Measurements from ENCODE around the gene DOK7. TPM values are rescaled to one million over a fixed set of nuclear protein-coding genes. Genes with fewer than 3 reads are reported as not detected.

Gene DOK7
- total and polyA plus RNA-seq, 2 of the 4 experiments (the other 2 are of a cell fraction) = not detected

DNA sequence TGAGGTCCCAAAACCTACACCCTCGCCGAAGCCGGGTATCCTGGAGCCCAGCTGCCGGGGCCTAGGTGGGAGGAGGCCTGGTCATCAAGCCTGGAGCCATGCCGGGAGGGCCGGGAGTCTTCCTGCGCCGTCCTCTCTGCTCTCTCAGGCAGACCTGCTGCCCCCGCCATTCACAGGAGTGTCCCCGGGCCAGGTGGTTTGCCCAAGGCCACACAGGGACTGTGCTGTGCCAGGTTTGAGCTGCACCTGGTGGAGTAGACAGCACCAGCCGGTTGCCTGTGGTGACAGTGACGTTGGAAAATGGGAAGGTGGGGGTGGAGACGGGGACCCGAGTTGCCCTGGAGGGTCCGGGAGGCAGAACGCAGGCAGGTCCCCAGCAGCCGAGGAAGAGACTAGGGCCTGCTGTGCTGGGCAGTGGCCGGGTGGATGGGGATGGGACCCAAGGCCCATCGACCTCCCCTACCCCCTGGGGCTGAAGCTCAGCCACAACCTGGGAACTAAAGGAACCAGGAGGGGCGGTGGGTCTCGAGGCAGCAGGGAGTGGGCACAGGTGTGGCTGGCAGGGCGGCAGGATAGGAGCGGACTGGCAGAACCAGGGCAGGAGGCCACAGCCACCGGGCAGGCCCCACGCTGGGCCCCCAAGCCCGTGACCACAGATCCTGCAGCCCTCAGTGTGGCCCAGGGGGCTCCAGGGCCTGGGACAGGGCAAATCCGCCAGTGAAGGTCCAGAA, 9.5 kb downstream of the DOK7 start:
- H2BK120ac ChIP-seq (ENCODE audit: low read depth, low read length) = no peak overlapping the region
- H3K9ac ChIP-seq (ENCODE audit: low read depth, low read length) = no peak overlapping the region
- H2BK15ac ChIP-seq (ENCODE audit: low read depth, low read length) = no peak overlapping the region
- H3K56ac ChIP-seq (ENCODE audit: extremely low read depth, insufficient read depth, low read length) = no peak overlapping the region
- H2BK5ac ChIP-seq (ENCODE audit: low read depth, low read length, poor library complexity, severe bottlenecking) = no peak overlapping the region
- no peak for TF ChIP-seq RAD21 (IDR thresholded peaks at IDR 0.05; ENCODE audit: low read length)
- no peaks in the 10 kb centered on the region for H3K36me3 ChIP-seq (ENCODE audit: control insufficient read depth, insufficient read depth, low read length)
- no peaks in the 10 kb centered on the region for H3K4me1 ChIP-seq (ENCODE audit: control insufficient read depth, insufficient read depth, low read length)
- no peak overlapping the region for H3K18ac ChIP-seq (ENCODE audit: low read depth, low read length)
- WGBS, 2 experiments (ENCODE audit: extremely low coverage in 2 of 2, insufficient read length in 1 of 2) = 78% methylated on average over 11 of the region's 27 CpGs; no CpG with 5 or more reads in 1 of the 2 experiments
- H4K20me1 ChIP-seq (ENCODE audit: insufficient read depth, low read length) = 0 out of 2 replicates have a peak, but pooled peaks cover 8% of the 10 kb centered on the region
- H3K79me1 ChIP-seq (ENCODE audit: low read depth in 1 of 2, low read length in 2 of 2) = no peaks in the 10 kb centered on the region
- H3K4ac ChIP-seq (ENCODE audit: low read depth, low read length) = no peak overlapping the region
- no peak overlapping the region for H4K5ac ChIP-seq (ENCODE audit: low read depth, low read length)
- no peak overlapping the region for H2BK20ac ChIP-seq (ENCODE audit: low read depth, low read length)
- H3K9me3 ChIP-seq (ENCODE audit: control insufficient read depth, insufficient read depth, low read length) = no peaks in the 10 kb centered on the region
- H3K9me1 ChIP-seq (ENCODE audit: insufficient read depth, low read length) = 0 out of 2 replicates have a peak, but pooled peaks cover 5% of the 10 kb centered on the region
- ChIA-PET CTCF (interaction anchor here (1.0 kb wide), 1 partner anchor 8 kb away, joined by 5 read pairs; no protein-coding TSS in a partner anchor), POLR2A (ENCODE audit: unreplicated experiment) (interaction anchor here (0.7 kb wide), 1 partner anchor 21 kb away, joined by 3 read pairs; no protein-coding TSS in a partner anchor)
- no peak overlapping the region for H4K91ac ChIP-seq (ENCODE audit: insufficient read depth, low read depth, low read length)
- no peak overlapping the region for H2AFZ ChIP-seq (replicated peaks; ENCODE audit: low read length, poor library complexity)
- intact Hi-C loops (cut with micrococcal nuclease) = no loop called here
- H3K27me3 ChIP-seq (ENCODE audit: control insufficient read depth, insufficient read depth, low read length) = peaks cover 38% of the 10 kb centered on the region
- no peak for ATAC-seq (ENCODE audit: low read depth)
- no peak overlapping the region for H3K27ac ChIP-seq (ENCODE audit: insufficient read depth, low read length)
- dilution Hi-C loops (cut with HindIII; ENCODE audit: low sequenced_read_pairs, unreplicated experiment) = no loop called here
- no peak overlapping the region for H3K4me2 ChIP-seq (ENCODE audit: low read depth, low read length)
- no peak overlapping the region for H2AK9ac ChIP-seq (replicated peaks; ENCODE audit: low read depth, low read length, poor library complexity)
- no TSS peak for BruUV-seq (replicated peaks)
- H3K14ac ChIP-seq (replicated peaks; ENCODE audit: low read depth, low read length) = no peak overlapping the region
- H2AK5ac ChIP-seq (ENCODE audit: low read depth, low read length) = no peak overlapping the region
- in situ Hi-C loops (cut with MboI; ENCODE audit: low sequenced_read_pairs) = no loop called here
- no peak overlapping the region for H3K4me3 ChIP-seq (ENCODE audit: insufficient read depth, low read depth, low read length)
- no peak for DNase-seq
- H3K23ac ChIP-seq (ENCODE audit: low read depth, low read length) = no peak overlapping the region
- no peak overlapping the region for H4K8ac ChIP-seq (ENCODE audit: low read depth in 2 of 2, low read length in 2 of 2)
